HepG2 (cell line): ENCODE data around the gene QDPR. TPM values are rescaled to one million over a fixed set of nuclear protein-coding genes. Genes with fewer than 3 reads are reported as not detected.

ENCODE experiments used
- ADNP ChIP-seq: sonication (generic); formaldehyde crosslinking; IDR thresholded peaks from 2 replicates; pipeline ENCODE4 v1.4.0; 2020; ENCODE audit warnings: missing genetic modification reagents
- ATF1 ChIP-seq: IDR thresholded peaks from 2 replicates; pipeline ENCODE4 v1.6.1; 2016; ENCODE audit warnings: mild to moderate bottlenecking, control low read depth
- BHLHE40 ChIP-seq: IDR thresholded peaks from 2 replicates; pipeline ENCODE4 v1.6.1; 2011; ENCODE audit warnings: low read length, improper control_type of control experiment
- HHEX ChIP-seq: IDR thresholded peaks from 2 replicates; pipeline ENCODE4 v1.6.1; 2016; ENCODE audit warnings: control low read depth
- MAF1 ChIP-seq: sonication (generic); formaldehyde crosslinking; IDR thresholded peaks from 2 replicates; pipeline ENCODE4 v1.5.0; 2020; ENCODE audit warnings: missing genetic modification reagents, borderline replicate concordance
- MZF1 ChIP-seq: sonication (generic); formaldehyde crosslinking; IDR thresholded peaks from 2 replicates; pipeline ENCODE4 v1.8.1; 2023; ENCODE audit warnings: mild to moderate bottlenecking, missing genetic modification reagents, borderline replicate concordance
- NCOA1 ChIP-seq: sonication (generic); formaldehyde crosslinking; IDR thresholded peaks from 2 replicates; pipeline ENCODE4 v1.9.0; 2021; ENCODE audit warnings: missing genetic modification reagents
- POLR2G ChIP-seq: fragments of 200-400 bp; formaldehyde crosslinking; IDR thresholded peaks from 2 replicates; pipeline ENCODE4 v1.6.1; 2018; ENCODE audit warnings: mild to moderate bottlenecking, low read depth, low read length, moderate library complexity
- PPARG ChIP-seq: conservative IDR thresholded peaks from 2 replicates; pipeline ENCODE4 v1.6.1; 2016; ENCODE audit warnings: missing biosample characterization, missing genetic modification reagents
- REL ChIP-seq: sonication (generic); formaldehyde crosslinking; conservative IDR thresholded peaks from 2 replicates; pipeline ENCODE4 v1.8.0; 2022; ENCODE audit warnings: mild to moderate bottlenecking, missing genetic modification reagents, moderate library complexity
- RFX3 ChIP-seq: IDR thresholded peaks from 2 replicates; pipeline ENCODE4 v1.6.1; 2016; ENCODE audit warnings: missing biosample characterization, missing genetic modification reagents
- SIX1 ChIP-seq: sonication (generic); formaldehyde crosslinking; IDR thresholded peaks from 2 replicates; pipeline ENCODE4 v1.4.0; 2020; ENCODE audit warnings: missing genetic modification reagents, borderline replicate concordance
- SP140L ChIP-seq: sonication (generic); formaldehyde crosslinking; IDR thresholded peaks from 2 replicates; pipeline ENCODE4 v1.4.0; 2020; ENCODE audit warnings: missing genetic modification reagents, borderline replicate concordance
- THAP8 ChIP-seq: sonication (generic); formaldehyde crosslinking; IDR thresholded peaks from 2 replicates; pipeline ENCODE4 v1.5.1; 2020; ENCODE audit warnings: missing genetic modification reagents, mild to moderate bottlenecking, borderline replicate concordance
- ZBTB3 ChIP-seq: sonication (generic); formaldehyde crosslinking; IDR thresholded peaks from 2 replicates; pipeline ENCODE4 v1.4.0; 2020; ENCODE audit warnings: low read depth, mild to moderate bottlenecking, moderate library complexity, missing genetic modification reagents, borderline replicate concordance
- ZFP36L1 ChIP-seq: sonication (generic); formaldehyde crosslinking; IDR thresholded peaks from 2 replicates; pipeline ENCODE4 v1.8.0; 2022; ENCODE audit warnings: mild to moderate bottlenecking, missing genetic modification reagents, moderate library complexity
- ZNF143 ChIP-seq: sonication (generic); formaldehyde crosslinking; IDR thresholded peaks from 2 replicates; pipeline ENCODE4 v1.4.0; 2020; ENCODE audit warnings: missing genetic modification reagents
- ZNF263 ChIP-seq: sonication (generic); formaldehyde crosslinking; IDR thresholded peaks from 2 replicates; pipeline ENCODE4 v1.4.0; 2020; ENCODE audit warnings: missing genetic modification reagents
- ZNF446 ChIP-seq: sonication (generic); formaldehyde crosslinking; IDR thresholded peaks from 2 replicates; pipeline ENCODE4 v1.5.0; 2020; ENCODE audit warnings: mild to moderate bottlenecking, missing genetic modification reagents
- ZNF670 ChIP-seq: sonication (generic); formaldehyde crosslinking; IDR thresholded peaks from 2 replicates; pipeline ENCODE4 v1.8.0; 2022; ENCODE audit warnings: mild to moderate bottlenecking, missing genetic modification reagents, borderline replicate concordance
- polyA plus RNA-seq, 8 experiments: library from polyadenylated mRNA; depleted of rRNA in 3 of 8; stranded (reverse) in 7 of 8; unstranded in 1 of 8; fragments of >200 nt; fragmentation: Illumina TruSeq in 4 of 8; extraction: Trizol in 4 of 8; gene quantifications; 2 replicates each; pipeline versions ENCODE4 v1.2.1 to v1.2.3, GENCODE V29; 2011 to 2016; ENCODE audit warnings: low read depth in 4 of 8, missing spikeins in 1 of 8, mixed read lengths in 1 of 8; ENCODE audit not compliant: insufficient read depth in 1 of 8
- total RNA-seq, 5 experiments: library from RNA; depleted of rRNA; stranded (reverse); fragments of >200 nt; fragmentation: Illumina TruSeq; extraction: Trizol; gene quantifications; 2 replicates each; pipeline ENCODE4 v1.2.3, GENCODE V29; 2016; ENCODE audit warnings: low read depth in 1 of 5
- TF ChIP-seq, protein P1 (sequence below): sonication (generic); formaldehyde crosslinking; IDR thresholded peaks from 2 replicates; pipeline ENCODE4 v1.8.0; 2022; ENCODE audit warnings: missing genetic modification reagents, mild to moderate bottlenecking, inconsistent platforms, borderline replicate concordance
- TF ChIP-seq, protein P2 (sequence below): sonication (generic); formaldehyde crosslinking; IDR thresholded peaks from 2 replicates; pipeline ENCODE4 v1.5.0; 2020; ENCODE audit warnings: mild to moderate bottlenecking, missing genetic modification reagents, borderline replicate concordance

Gene QDPR
- total and polyA plus RNA-seq, 2 of the 13 experiments (the other 11 are each of a cell fraction or from before 2014, with no cell fraction given): 9.9 to 95.5 TPM

GRCh38 chr4:17490575-17491059 is 21.3 kb downstream of the QDPR start (continued):
- no peak for TF ChIP-seq THAP8
- no peak for TF ChIP-seq MAF1 (CRISPR knock-in tag)
- 0 out of 2 replicates have a peak, but pooled peaks have one; percentile 15 for TF ChIP-seq ZNF670 (CRISPR knock-in tag)
- no peak for TF ChIP-seq ATF1
- TF ChIP-seq, protein P1, sequence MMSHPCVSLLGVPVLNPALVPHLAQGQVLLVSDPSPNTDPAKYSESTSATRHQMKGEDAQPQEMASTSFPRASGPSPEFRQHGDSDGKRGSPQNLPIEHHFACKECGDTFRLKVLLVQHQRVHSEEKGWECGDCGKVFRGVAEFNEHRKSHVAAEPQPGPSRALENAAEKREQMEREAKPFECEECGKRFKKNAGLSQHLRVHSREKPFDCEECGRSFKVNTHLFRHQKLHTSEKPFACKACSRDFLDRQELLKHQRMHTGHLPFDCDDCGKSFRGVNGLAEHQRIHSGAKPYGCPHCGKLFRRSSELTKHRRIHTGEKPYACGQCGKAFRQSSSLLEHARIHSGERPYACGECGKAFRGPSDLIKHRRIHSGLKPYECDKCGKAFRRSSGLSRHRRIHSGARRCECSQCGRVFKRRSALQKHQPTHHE (CRISPR knock-in tag): no peak
- no peak for TF ChIP-seq BHLHE40
- no peak for TF ChIP-seq ZNF143 (CRISPR knock-in tag)
- no peak for TF ChIP-seq MZF1 (CRISPR knock-in tag)
- no peak for TF ChIP-seq NCOA1
- TF ChIP-seq ZNF446 (CRISPR knock-in tag): no peak
- no peak for TF ChIP-seq ZBTB3 (CRISPR knock-in tag)
- TF ChIP-seq, protein P2, sequence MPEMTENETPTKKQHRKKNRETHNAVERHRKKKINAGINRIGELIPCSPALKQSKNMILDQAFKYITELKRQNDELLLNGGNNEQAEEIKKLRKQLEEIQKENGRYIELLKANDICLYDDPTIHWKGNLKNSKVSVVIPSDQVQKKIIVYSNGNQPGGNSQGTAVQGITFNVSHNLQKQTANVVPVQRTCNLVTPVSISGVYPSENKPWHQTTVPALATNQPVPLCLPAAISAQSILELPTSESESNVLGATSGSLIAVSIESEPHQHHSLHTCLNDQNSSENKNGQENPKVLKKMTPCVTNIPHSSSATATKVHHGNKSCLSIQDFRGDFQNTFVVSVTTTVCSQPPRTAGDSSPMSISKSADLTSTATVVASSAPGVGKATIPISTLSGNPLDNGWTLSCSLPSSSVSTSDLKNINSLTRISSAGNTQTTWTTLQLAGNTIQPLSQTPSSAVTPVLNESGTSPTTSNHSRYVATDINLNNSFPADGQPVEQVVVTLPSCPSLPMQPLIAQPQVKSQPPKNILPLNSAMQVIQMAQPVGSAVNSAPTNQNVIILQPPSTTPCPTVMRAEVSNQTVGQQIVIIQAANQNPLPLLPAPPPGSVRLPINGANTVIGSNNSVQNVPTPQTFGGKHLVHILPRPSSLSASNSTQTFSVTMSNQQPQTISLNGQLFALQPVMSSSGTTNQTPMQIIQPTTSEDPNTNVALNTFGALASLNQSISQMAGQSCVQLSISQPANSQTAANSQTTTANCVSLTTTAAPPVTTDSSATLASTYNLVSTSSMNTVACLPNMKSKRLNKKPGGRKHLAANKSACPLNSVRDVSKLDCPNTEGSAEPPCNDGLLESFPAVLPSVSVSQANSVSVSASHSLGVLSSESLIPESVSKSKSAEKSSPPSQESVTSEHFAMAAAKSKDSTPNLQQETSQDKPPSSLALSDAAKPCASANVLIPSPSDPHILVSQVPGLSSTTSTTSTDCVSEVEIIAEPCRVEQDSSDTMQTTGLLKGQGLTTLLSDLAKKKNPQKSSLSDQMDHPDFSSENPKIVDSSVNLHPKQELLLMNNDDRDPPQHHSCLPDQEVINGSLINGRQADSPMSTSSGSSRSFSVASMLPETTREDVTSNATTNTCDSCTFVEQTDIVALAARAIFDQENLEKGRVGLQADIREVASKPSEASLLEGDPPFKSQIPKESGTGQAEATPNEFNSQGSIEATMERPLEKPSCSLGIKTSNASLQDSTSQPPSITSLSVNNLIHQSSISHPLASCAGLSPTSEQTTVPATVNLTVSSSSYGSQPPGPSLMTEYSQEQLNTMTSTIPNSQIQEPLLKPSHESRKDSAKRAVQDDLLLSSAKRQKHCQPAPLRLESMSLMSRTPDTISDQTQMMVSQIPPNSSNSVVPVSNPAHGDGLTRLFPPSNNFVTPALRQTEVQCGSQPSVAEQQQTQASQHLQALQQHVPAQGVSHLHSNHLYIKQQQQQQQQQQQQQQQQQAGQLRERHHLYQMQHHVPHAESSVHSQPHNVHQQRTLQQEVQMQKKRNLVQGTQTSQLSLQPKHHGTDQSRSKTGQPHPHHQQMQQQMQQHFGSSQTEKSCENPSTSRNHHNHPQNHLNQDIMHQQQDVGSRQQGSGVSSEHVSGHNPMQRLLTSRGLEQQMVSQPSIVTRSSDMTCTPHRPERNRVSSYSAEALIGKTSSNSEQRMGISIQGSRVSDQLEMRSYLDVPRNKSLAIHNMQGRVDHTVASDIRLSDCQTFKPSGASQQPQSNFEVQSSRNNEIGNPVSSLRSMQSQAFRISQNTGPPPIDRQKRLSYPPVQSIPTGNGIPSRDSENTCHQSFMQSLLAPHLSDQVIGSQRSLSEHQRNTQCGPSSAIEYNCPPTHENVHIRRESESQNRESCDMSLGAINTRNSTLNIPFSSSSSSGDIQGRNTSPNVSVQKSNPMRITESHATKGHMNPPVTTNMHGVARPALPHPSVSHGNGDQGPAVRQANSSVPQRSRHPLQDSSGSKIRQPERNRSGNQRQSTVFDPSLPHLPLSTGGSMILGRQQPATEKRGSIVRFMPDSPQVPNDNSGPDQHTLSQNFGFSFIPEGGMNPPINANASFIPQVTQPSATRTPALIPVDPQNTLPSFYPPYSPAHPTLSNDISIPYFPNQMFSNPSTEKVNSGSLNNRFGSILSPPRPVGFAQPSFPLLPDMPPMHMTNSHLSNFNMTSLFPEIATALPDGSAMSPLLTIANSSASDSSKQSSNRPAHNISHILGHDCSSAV (CRISPR knock-in tag): no peak
- no peak for TF ChIP-seq REL (CRISPR knock-in tag)
- TF ChIP-seq SP140L (CRISPR knock-in tag): no peak
- peak; percentile 50 for TF ChIP-seq RFX3 (CRISPR knock-in tag)
- TF ChIP-seq POLR2G: no peak
- no peak for TF ChIP-seq HHEX
- peak; percentile 53; the same call in 1 of the 2 replicates for TF ChIP-seq ZFP36L1 (CRISPR knock-in tag)
- TF ChIP-seq SIX1 (CRISPR knock-in tag): 0 out of 2 replicates have a peak, but pooled peaks have one; percentile 55
- TF ChIP-seq ZNF263: no peak
- no peak for TF ChIP-seq ADNP
- TF ChIP-seq PPARG (CRISPR knock-in tag): no peak
